GM19351 (cell line): ENCODE measurements around the gene KCNG4.

Experiments
- ATAC-seq: cut with Tn5 transposase; IDR thresholded peaks from one replicate; pipeline ENCODE4 v1.9.1; 2021; ENCODE audit warnings: mild to moderate bottlenecking, moderate library complexity; ENCODE audit not compliant: unreplicated experiment

Gene KCNG4

GRCh38 chr16:84266451-84266850 is 26.6 kb upstream of the KCNG4 start:
- peak; percentile 59 for ATAC-seq

DNA sequence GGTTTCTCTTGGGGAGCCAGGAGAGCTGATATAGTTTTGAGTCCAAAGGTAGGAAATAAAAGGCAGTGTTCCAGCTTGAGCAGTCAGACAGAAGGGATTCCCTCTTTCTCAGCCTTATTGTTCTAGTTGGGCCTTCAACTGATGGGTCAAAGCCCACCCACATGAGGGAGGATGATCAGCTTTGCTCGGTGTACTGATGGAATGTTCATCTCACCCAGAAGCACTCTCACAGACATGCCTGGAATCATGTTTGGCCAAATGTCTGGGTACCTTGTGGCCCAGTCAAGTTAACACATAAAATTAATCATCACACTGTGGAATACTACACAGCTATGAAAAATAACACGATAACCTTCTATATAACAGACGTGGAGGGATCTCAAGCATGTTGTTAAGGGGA is 23.1 kb upstream of the KCNG4 start:
- no peak for ATAC-seq

GRCh38 chr16:84262031-84262430 is 22.2 kb upstream of the KCNG4 start:
- no peak for ATAC-seq

- no peak for ATAC-seq
Observed at GRCh38 chr16:84260766-84261554, 21.1 kb upstream of the KCNG4 start.

GRCh38 chr16:84259691-84260090 is 19.9 kb upstream of the KCNG4 start:
- ATAC-seq: no peak

GRCh38 chr16:84258266-84258665 is 18.5 kb upstream of the KCNG4 start:
- ATAC-seq: no peak

DNA sequence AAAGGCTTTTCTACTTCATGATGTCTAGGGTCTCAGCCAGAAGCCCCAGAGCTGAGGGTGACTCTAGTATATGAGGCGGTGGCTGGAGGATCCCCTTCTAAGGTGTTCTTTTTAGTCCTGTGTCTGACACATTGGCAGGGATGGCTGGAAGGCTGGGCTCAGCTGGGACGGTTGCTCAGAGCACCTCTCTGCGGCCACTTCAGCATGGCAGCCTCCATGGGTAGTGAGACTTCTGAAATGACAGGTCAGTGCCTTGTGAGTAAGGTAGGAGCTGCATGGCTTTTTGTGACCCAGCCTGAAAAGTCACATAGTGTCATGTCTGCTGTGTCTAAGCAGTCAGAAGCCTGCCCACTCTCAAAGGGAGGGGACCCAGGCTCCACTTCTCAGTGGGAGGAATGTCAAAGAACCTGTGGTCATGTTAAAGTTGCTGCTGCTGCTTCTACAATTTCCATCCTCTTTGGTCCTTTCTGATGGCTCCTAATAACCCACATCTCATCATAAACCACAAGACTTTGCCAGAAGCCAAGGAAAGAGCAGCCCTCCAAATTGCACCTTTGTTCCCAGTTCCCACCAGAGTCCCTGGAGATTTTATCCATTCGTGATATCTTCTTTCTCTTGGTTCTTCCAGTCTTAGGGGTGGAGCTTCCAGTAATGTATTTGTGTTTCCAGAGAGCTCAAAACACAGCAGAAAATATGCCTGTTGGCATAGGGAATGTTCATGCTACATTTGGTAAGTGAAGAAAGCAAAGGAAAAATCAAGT is 15.4 kb upstream of the KCNG4 start:
- ATAC-seq: no peak

DNA sequence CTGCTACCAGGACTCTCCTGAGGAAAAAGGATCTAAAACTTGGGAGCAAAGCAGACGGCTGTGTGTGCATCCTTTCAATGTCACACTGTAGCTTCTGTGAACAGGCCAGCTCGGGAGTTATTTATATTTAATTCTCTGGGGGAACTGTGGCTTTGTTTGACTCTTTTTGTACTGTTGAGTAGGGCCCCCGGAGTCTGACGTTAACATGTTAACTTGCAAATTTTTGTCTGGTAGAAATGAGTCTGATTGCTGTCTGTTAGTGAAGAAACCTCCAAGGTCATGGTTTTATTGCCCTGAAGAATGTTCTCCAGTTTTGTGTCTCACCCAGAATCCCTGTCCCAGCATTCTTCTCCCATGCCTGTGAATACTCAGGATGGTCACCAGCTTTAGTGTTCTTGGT is 14.2 kb upstream of the KCNG4 start:
- ATAC-seq: no peak

DNA sequence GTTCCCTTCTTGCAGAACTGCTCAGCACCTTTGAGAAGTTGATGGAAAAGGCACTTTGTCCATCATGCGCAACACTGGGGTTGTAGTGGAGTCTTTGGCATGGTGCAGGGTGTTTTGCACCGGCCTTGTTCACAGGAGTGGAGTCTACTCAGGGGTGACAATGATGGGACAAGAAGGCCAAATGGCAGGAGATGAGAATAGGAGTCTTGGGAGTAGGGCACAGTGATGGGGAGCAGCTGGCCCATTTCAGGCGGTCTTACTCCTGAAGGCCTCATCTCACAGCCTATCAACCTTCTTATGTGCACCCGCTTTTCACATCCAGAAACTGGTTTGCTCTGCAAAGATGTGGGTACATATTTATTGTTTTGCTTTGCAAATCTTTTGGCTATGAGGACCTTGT is 13.4 kb upstream of the KCNG4 start:
- ATAC-seq: no peak

GRCh38 chr16:84252184-84252583 is 12.4 kb upstream of the KCNG4 start:
- ATAC-seq: no peak

DNA sequence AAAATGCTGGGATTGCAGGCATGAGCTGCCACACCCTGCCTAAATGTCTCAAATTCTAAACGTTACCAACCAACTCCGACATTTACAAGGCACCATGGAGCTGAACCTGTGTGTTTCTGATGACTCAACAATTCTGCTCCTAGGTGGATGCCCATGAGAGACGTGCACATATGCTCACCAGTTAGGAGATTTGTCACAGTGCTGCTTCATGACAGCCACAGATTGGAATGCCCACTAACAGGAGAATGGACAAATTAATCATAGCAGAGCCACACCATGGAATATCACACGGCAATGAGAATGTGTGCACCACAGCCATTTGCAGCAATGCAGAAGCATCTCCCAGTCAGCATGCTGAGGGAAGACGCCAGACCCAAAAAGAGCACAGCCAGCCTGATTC is 8.0 kb upstream of the KCNG4 start:
- ATAC-seq: no peak

DNA sequence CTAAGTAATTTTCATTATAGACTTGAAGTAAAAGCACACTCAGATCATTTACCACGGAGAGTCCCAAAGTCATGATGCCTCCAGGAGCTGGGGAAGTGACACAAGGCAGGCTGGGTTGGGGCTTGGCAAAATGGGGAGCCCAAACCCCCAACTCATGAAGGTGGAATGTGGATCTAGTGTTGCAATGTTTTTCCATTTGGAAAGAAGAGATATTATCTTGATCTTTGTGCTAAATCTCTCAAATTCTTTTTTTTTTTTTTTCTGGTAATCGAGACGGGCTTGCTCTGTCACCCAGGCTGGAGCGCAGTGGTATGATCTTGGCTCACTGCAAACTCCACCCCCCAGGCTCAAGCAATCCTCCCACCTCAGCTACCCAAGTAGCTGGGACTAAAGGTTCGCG is 7.5 kb upstream of the KCNG4 start:
- ATAC-seq: no peak

DNA sequence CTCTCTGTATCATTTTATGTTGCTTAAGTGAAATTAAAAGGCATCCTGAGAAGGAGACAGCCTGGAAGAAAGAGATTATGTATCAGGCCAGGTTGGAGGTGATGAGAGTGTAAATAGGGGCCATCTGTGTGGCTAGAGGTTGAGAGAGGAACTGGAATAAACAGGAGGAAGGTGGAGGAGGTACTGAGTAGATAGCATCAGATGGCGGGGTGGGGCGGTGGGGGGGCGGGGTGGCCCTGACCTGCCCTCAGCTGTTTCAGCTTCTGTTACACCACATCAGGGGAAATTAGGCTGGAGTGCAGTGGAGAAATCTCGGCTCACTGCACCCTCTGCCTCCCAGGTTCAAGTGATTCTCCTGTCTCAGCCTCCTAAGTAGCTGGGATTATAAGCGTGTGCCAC is 6.9 kb upstream of the KCNG4 start:
- ATAC-seq: no peak

- ATAC-seq: no peak
Observed at GRCh38 chr16:84245956-84246678, 6.3 kb upstream of the KCNG4 start.

GRCh38 chr16:84244728-84245127 is 4.9 kb upstream of the KCNG4 start:
- ATAC-seq: no peak

DNA sequence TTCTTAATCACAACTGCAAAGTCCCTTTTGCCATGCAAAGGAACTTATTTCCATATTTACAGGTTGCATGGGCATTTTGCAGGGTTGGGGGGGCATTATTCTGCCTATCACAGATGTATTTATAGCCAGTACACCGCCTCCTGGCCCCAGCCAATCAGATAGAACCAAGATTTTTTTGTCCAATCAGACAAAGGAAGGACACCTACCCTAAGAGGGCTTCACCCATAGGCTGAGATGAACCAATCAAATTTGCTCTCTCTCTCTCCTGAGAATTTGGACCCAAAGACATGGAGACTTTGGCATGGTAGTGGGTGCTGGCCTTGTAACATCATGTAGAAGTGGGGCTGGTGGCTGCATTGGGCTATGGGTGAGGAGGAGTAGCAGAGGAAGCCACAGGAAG is 3.9 kb upstream of the KCNG4 start:
- no peak for ATAC-seq

GRCh38 chr16:84242839-84243238 is 3.0 kb upstream of the KCNG4 start:
- ATAC-seq: no peak

DNA sequence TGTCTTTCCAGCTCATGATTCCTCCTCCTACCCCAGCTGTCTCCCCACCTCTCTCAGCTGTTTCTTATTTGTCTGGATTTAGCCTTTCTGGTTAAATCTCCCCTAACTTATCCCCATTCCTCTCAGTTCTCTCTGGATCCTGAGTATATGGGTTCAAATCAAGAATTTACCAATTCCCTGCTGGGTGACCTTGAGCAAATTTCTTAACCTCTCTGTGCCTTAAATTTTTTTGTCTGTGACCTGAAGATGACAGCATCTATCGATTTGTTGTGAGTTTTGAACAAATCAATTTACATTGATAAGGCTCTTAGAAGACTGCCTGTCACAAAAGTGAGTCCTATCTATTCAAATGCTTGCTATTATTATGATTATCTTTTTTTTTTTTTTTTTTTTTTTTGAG is 2.0 kb upstream of the KCNG4 start:
- ATAC-seq: no peak

DNA sequence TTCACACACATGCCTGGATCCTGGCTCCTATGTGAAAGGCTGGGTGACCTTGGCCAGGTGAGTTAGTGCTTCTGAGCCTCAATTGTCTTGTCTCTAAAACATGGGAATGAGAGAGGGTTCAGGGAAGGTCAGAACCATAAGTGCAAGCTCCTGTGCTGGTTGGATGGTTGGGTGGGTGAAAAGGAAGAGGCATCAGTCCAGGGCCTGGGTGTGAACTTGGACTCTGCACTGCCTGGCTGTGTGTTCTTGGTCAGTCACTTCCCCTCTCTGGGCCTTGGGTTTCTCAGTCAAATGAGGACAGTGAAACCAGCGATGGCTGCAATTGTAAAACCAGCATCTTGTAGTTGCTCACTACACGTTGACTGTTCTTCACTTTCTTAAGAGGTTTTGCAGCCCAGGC is 643 bp upstream of the KCNG4 start:
- ATAC-seq: no peak

GRCh38 chr16:84239141-84239769 is 557 bp downstream of the KCNG4 start:
- no peak for ATAC-seq

DNA sequence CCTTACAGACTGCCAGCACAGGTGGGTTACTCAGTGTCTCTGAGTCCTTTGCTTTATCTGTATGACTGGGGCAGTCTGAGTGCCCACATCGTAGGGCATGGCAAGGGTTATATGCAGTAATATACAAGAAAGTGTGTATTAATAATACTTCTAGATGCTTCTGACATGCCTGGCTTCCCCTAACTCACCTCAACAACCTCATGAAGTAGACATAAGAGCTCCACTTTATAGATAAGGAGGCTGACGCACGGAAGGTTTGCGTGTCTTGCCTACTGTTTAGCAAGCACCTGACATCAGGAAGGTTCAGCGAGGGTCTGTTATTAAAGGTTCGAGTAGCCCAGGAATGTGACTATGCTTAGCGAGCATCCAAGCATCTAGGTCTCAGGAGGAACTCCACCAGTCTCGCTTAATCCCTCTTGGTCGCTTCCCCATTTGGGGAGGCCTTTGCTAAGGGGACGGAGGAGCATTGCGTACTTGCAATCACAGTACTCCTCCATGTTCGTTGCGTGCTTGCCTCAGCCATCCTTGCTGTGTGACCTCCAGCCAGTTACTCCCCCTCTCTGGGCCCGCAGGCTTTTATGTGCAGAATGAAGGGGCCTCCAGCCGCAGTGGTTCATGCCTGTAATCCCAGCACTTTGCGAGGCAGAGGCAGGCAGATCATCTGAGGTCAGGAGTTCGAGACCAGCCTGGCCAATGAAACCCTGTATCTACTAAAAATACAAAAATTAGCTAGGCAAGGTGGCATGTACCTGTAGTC is 1.6 kb downstream of the KCNG4 start:
- no peak for ATAC-seq
